ENCODE data around the gene PFAS. TPM values are rescaled to one million over a fixed set of nuclear protein-coding genes. Genes with fewer than 3 reads are reported as not detected.

PFAS gene
- total RNA-seq, 1 experiment from 2014 or later = 80.6 TPM

- Histone ChIP-seq H3K4me1 (ENCODE audit: control insufficient read depth in 1 of 2, insufficient read depth in 2 of 2, low read length in 2 of 2) (peaks cover 8 to 9% of the 10 kb centered on the region in 2 experiments; a peak in 3 of 4 replicates), H3K9me3 (ENCODE audit: control insufficient read depth in 1 of 2, insufficient read depth in 1 of 2, low read depth in 1 of 2, low read length in 2 of 2) (no peaks in the 10 kb centered on the region), H3K36me3 (ENCODE audit: control insufficient read depth in 1 of 2, insufficient read depth in 2 of 2, low read length in 2 of 2) (peaks cover 26 to 37% of the 10 kb centered on the region in 2 experiments; a peak in 3 of 4 replicates), H3K27ac (ENCODE audit: low read depth, low read length) (no peak overlapping the region), H3K4me3 (replicated peaks in 1 of 2; ENCODE audit: low read depth in 1 of 2, low read length in 2 of 2) (no peak overlapping the region), H3K9ac (ENCODE audit: low read length) (no peak overlapping the region), H2AFZ (ENCODE audit: low read depth, low read length, poor library complexity, severe bottlenecking) (no peak overlapping the region), H3K9me2 (ENCODE audit: insufficient read depth) (no peaks in the 10 kb centered on the region), H4K20me1 (ENCODE audit: insufficient read depth) (no peaks in the 10 kb centered on the region), H3K79me2 (ENCODE audit: insufficient read depth, low read length) (peaks cover 56% of the 10 kb centered on the region), H3K27me3 (ENCODE audit: insufficient read depth, low read length) (no peaks in the 10 kb centered on the region), H3K4me2 (ENCODE audit: low read length) (no peak overlapping the region)
- ChIA-PET RAD21 (ENCODE audit: low non-redundant PET in 1 of 2, low total read pairs in 2 of 2, uncharacterized antibody in 2 of 2, unreplicated experiment in 2 of 2) (no interaction called here), CTCF (interaction anchor here (0.8 kb wide), 1 partner anchor 46 kb away, joined by 3 read pairs; no protein-coding TSS in a partner anchor), POLR2A (no interaction called here)
- BruUV-seq (replicated peaks) = no TSS peak
- TF ChIP-seq REST (IDR thresholded peaks at IDR 0.05; ENCODE audit: low read depth) (no peak), YY1 (IDR thresholded peaks at IDR 0.05; ENCODE audit: extremely low read depth, insufficient replicate concordance, low read depth, low read length) (no peak), ZNF274 (IDR thresholded peaks at IDR 0.05; ENCODE audit: low read depth, low read length) (no peak), SIN3A (IDR thresholded peaks at IDR 0.05; ENCODE audit: low read depth) (no peak), EZH2 (IDR thresholded peaks at IDR 0.05) (no peak), EZH2phosphoT487 (IDR thresholded peaks at IDR 0.05; ENCODE audit: borderline replicate concordance) (no peak), ZFX (IDR thresholded peaks at IDR 0.05) (no peak), CEBPB (IDR thresholded peaks at IDR 0.05; ENCODE audit: low read depth) (no peak), CTCF (IDR thresholded peaks at IDR 0.05 in 2 of 3, conservative IDR thresholded peaks at IDR 0.05 in 1 of 3; ENCODE audit: borderline replicate concordance in 1 of 3, insufficient read depth in 1 of 3, low read depth in 2 of 3, low read length in 2 of 3) (no peak), SP1 (IDR thresholded peaks at IDR 0.05; ENCODE audit: low read depth) (no peak), SRF (IDR thresholded peaks at IDR 0.05; ENCODE audit: low read depth) (no peak), RAD21 (IDR thresholded peaks at IDR 0.05; ENCODE audit: low read depth) (no peak)
- TF ChIP-seq, protein P1, sequence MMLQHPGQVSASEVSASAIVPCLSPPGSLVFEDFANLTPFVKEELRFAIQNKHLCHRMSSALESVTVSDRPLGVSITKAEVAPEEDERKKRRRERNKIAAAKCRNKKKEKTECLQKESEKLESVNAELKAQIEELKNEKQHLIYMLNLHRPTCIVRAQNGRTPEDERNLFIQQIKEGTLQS (IDR thresholded peaks at IDR 0.05) = no peak
- intact Hi-C loops (cut with micrococcal nuclease) = loop anchor here (5.0 kb wide), 1 partner anchor 32 kb away; the partner anchor contains the start of gene RANGRF
- ATAC-seq = no peak
- no peak for DNase-seq (ENCODE audit: low read depth, low spot score)
Measured at GRCh38 chr17:8254881-8255280, 5.8 kb downstream of the PFAS start.

All from HCT116 (cell line).